Measurements from ENCODE around the gene TBX10. TPM values are rescaled to one million over a fixed set of nuclear protein-coding genes. Genes with fewer than 3 reads are reported as not detected.
"Not testable (repeated sequence)": the region's sequence is repeated elsewhere in the genome, so short reads cannot be mapped to it uniquely, and the experiment has no call there.

TBX10 gene
- total RNA-seq, 2 experiments from 2014 or later = not detected

- Mint-ChIP-seq H3K9me3 (ENCODE audit: insufficient read depth) (no peaks in the 10 kb centered on the region), H3K4me3 (no peak overlapping the region), H3K4me1 (ENCODE audit: low read depth) (peaks cover 46% of the 10 kb centered on the region), H3K27ac (peak overlapping the region; percentile 16), H3K36me3 (ENCODE audit: low read depth) (peaks cover 43% of the 10 kb centered on the region), H3K27me3 (ENCODE audit: low read depth) (peaks cover 3% of the 10 kb centered on the region)
- CTCF ChIA-PET = interaction anchor here (2.1 kb wide), 1 partner anchor 21 kb away, joined by 11 read pairs; the partner anchor contains the start of gene NUDT8
- no peak for DNase-seq
- POLR2A ChIA-PET = no interaction called here
- ATAC-seq = no peak
These were observed 30.2 kb downstream of the TBX10 start for GRCh38 chr11:67609316-67609715.

GRCh38 chr11:67608486-67608885 is 31.1 kb downstream of the TBX10 start:
- H3K27ac Mint-ChIP-seq = peak overlapping the region; percentile 91
- no peak for ATAC-seq
- H3K36me3 Mint-ChIP-seq (ENCODE audit: low read depth) = peaks cover 43% of the 10 kb centered on the region

GRCh38 chr11:67607507-67607906 is 32.1 kb downstream of the TBX10 start:
- no peaks in the 10 kb centered on the region for H3K9me3 Mint-ChIP-seq (ENCODE audit: insufficient read depth)
- ChIA-PET POLR2A (interaction anchor here (1.7 kb wide), 1 partner anchor 22 kb away, joined by 6 read pairs; the partner anchor contains the start of gene NUDT8), CTCF (interaction anchor here (2.1 kb wide), 1 partner anchor 22 kb away, joined by 11 read pairs; the partner anchor contains the start of gene NUDT8)
- DNase-seq = no peak
- ATAC-seq = no peak
- H3K4me1 Mint-ChIP-seq (ENCODE audit: low read depth) = peaks cover 28% of the 10 kb centered on the region
- peaks cover 10% of the 10 kb centered on the region for H3K27me3 Mint-ChIP-seq (ENCODE audit: low read depth)
- H3K27ac Mint-ChIP-seq = peak overlapping the region; percentile 91
- H3K36me3 Mint-ChIP-seq (ENCODE audit: low read depth) = peaks cover 37% of the 10 kb centered on the region
- H3K4me3 Mint-ChIP-seq = peak overlapping the region; percentile 80

More at GRCh38 chr11:67608486-67608885, 31.1 kb downstream of the TBX10 start:
- no peaks in the 10 kb centered on the region for H3K9me3 Mint-ChIP-seq (ENCODE audit: insufficient read depth)
- peaks cover 38% of the 10 kb centered on the region for H3K4me1 Mint-ChIP-seq (ENCODE audit: low read depth)
- ChIA-PET POLR2A (interaction anchor here (1.7 kb wide), 1 partner anchor 21 kb away, joined by 6 read pairs; the partner anchor contains the start of gene NUDT8), CTCF (interaction anchor here (2.1 kb wide), 1 partner anchor 21 kb away, joined by 11 read pairs; the partner anchor contains the start of gene NUDT8)
- no peak for DNase-seq
- peak overlapping the region; percentile 80 for H3K4me3 Mint-ChIP-seq
- peaks cover 3% of the 10 kb centered on the region for H3K27me3 Mint-ChIP-seq (ENCODE audit: low read depth)

- Mint-ChIP-seq H3K27ac (peak within 1 kb of the TSS; percentile 91), H3K4me1 (ENCODE audit: low read depth) (peaks cover 22% of the 10 kb centered on the region), H3K9me3 (ENCODE audit: insufficient read depth) (no peaks in the 10 kb centered on the region), H3K27me3 (ENCODE audit: low read depth) (peaks cover 10% of the 10 kb centered on the region), H3K4me3 (peak within 1 kb of the TSS; percentile 80), H3K36me3 (ENCODE audit: low read depth) (peaks cover 29% of the 10 kb centered on the region)
- ATAC-seq = peak; percentile 97
- CTCF ChIA-PET = no interaction called here
- POLR2A ChIA-PET = no interaction called here
- DNase-seq = peak; percentile 98
These were observed 32.9 kb downstream of the TBX10 start, which contains the start of gene NDUFV1 for GRCh38 chr11:67606492-67607295. NDUFV1 (plus strand) TSS chr11:67606936; CDS start chr11:67607005, 69 bp downstream.

- no peak for ATAC-seq
- peaks cover 24% of the 10 kb centered on the region for H3K36me3 Mint-ChIP-seq (ENCODE audit: low read depth)
- no peaks in the 10 kb centered on the region for H3K9me3 Mint-ChIP-seq (ENCODE audit: insufficient read depth)
- peaks cover 10% of the 10 kb centered on the region for H3K27me3 Mint-ChIP-seq (ENCODE audit: low read depth)
- peaks cover 25% of the 10 kb centered on the region for H3K4me1 Mint-ChIP-seq (ENCODE audit: low read depth)
- ChIA-PET CTCF (interaction anchor here (1.0 kb wide), 1 partner anchor 23 kb away, joined by 4 read pairs; the partner anchor contains the start of gene GSTP1), POLR2A (no interaction called here)
- H3K27ac Mint-ChIP-seq = peak overlapping the region; percentile 91
- DNase-seq = no peak
- H3K4me3 Mint-ChIP-seq = peak overlapping the region; percentile 80
These were observed 33.5 kb downstream of the TBX10 start for GRCh38 chr11:67606093-67606491.

GRCh38 chr11:67605231-67606011 is 34.1 kb downstream of the TBX10 start:
- no peak for ATAC-seq
- H3K4me3 Mint-ChIP-seq = peak overlapping the region; percentile 41
- POLR2A ChIA-PET = no interaction called here
- H3K36me3 Mint-ChIP-seq (ENCODE audit: low read depth) = peaks cover 20% of the 10 kb centered on the region
- H3K4me1 Mint-ChIP-seq (ENCODE audit: low read depth) = peaks cover 32% of the 10 kb centered on the region
- no peak for DNase-seq
- CTCF ChIA-PET = interaction anchor here (1.0 kb wide), 1 partner anchor 22 kb away, joined by 4 read pairs; the partner anchor contains the start of gene GSTP1
- peak overlapping the region; percentile 58 for H3K27ac Mint-ChIP-seq
- no peaks in the 10 kb centered on the region for H3K9me3 Mint-ChIP-seq (ENCODE audit: insufficient read depth)
- peaks cover 14% of the 10 kb centered on the region for H3K27me3 Mint-ChIP-seq (ENCODE audit: low read depth)

- DNase-seq = no peak
- H3K9me3 Mint-ChIP-seq (ENCODE audit: insufficient read depth) = no peaks in the 10 kb centered on the region
- no peak for ATAC-seq
- peaks cover 16% of the 10 kb centered on the region for H3K36me3 Mint-ChIP-seq (ENCODE audit: low read depth)
- peaks cover 20% of the 10 kb centered on the region for H3K27me3 Mint-ChIP-seq (ENCODE audit: low read depth)
- POLR2A ChIA-PET = no interaction called here
- CTCF ChIA-PET = interaction anchor here (0.9 kb wide), 1 partner anchor 21 kb away, joined by 3 read pairs; the partner anchor contains the start of gene GSTP1
- H3K27ac Mint-ChIP-seq = no peak overlapping the region
- no peak overlapping the region for H3K4me3 Mint-ChIP-seq
- H3K4me1 Mint-ChIP-seq (ENCODE audit: low read depth) = peaks cover 38% of the 10 kb centered on the region
These were observed 34.7 kb downstream of the TBX10 start for GRCh38 chr11:67604815-67605214.

- peaks cover 10% of the 10 kb centered on the region for H3K36me3 Mint-ChIP-seq (ENCODE audit: low read depth)
- peaks cover 20% of the 10 kb centered on the region for H3K27me3 Mint-ChIP-seq (ENCODE audit: low read depth)
- H3K4me1 Mint-ChIP-seq (ENCODE audit: low read depth) = peaks cover 44% of the 10 kb centered on the region
- H3K4me3 Mint-ChIP-seq; DNase-seq; ATAC-seq; H3K27ac Mint-ChIP-seq; POLR2A ChIA-PET; H3K9me3 Mint-ChIP-seq (ENCODE audit: insufficient read depth): not testable (repeated sequence)
- CTCF ChIA-PET = interaction anchor here (0.8 to 0.9 kb wide), 2 partner anchors 10 to 20 kb away, joined by 3 read pairs; partner anchors contain the start of gene GSTP1
These were observed 35.4 kb downstream of the TBX10 start for GRCh38 chr11:67604119-67604518.

- Mint-ChIP-seq H3K4me1 (ENCODE audit: low read depth) (peaks cover 29% of the 10 kb centered on the region), H3K4me3 (no peak overlapping the region), H3K9me3 (ENCODE audit: insufficient read depth) (peaks cover 8% of the 10 kb centered on the region), H3K27ac (no peak overlapping the region), H3K27me3 (ENCODE audit: low read depth) (peaks cover 20% of the 10 kb centered on the region), H3K36me3 (ENCODE audit: low read depth) (no peaks in the 10 kb centered on the region)
- POLR2A ChIA-PET = no interaction called here
- ATAC-seq = no peak
- no peak for DNase-seq
- CTCF ChIA-PET = interaction anchor here (0.6 kb wide), 1 partner anchor 113 kb away, joined by 3 read pairs; no protein-coding TSS in a partner anchor
These were observed 38.5 kb downstream of the TBX10 start for GRCh38 chr11:67601098-67601497.

GRCh38 chr11:67600324-67601029 is 39.1 kb downstream of the TBX10 start:
- ChIA-PET POLR2A (no interaction called here), CTCF (interaction anchor here (0.9 kb wide), 1 partner anchor 17 kb away, joined by 3 read pairs; the partner anchor contains the start of gene GSTP1)
- peaks cover 20% of the 10 kb centered on the region for H3K27me3 Mint-ChIP-seq (ENCODE audit: low read depth)
- peak overlapping the region; percentile 2 for H3K4me3 Mint-ChIP-seq
- H3K4me1 Mint-ChIP-seq (ENCODE audit: low read depth) = peaks cover 25% of the 10 kb centered on the region
- H3K9me3 Mint-ChIP-seq (ENCODE audit: insufficient read depth) = peaks cover 8% of the 10 kb centered on the region
- H3K36me3 Mint-ChIP-seq (ENCODE audit: low read depth) = no peaks in the 10 kb centered on the region
- H3K27ac Mint-ChIP-seq = peak overlapping the region; percentile 11
- peak; percentile 44 for ATAC-seq
- DNase-seq = no peak

- CTCF ChIA-PET = no interaction called here
- DNase-seq = no peak
These were observed 40.4 kb downstream of the TBX10 start for GRCh38 chr11:67599149-67599548.

More at GRCh38 chr11:67599149-67599548, 40.4 kb downstream of the TBX10 start:
- POLR2A ChIA-PET = no interaction called here
- H3K27ac Mint-ChIP-seq = no peak overlapping the region
- H3K27me3 Mint-ChIP-seq (ENCODE audit: low read depth) = peaks cover 17% of the 10 kb centered on the region
- H3K4me3 Mint-ChIP-seq = no peak overlapping the region
- H3K4me1 Mint-ChIP-seq (ENCODE audit: low read depth) = peaks cover 25% of the 10 kb centered on the region
- H3K9me3 Mint-ChIP-seq (ENCODE audit: insufficient read depth) = peaks cover 8% of the 10 kb centered on the region
- ATAC-seq = no peak
- H3K36me3 Mint-ChIP-seq (ENCODE audit: low read depth) = no peaks in the 10 kb centered on the region

Measured in activated CD8-positive, alpha-beta T cell treated with anti-CD3 and anti-CD28 coated beads, Interleukin-2, amount 10 ng/mL, durations not matched to agents 7 days and 5 days (primary cell).